ENCODE results near the gene GJA4. TPM values are rescaled to one million over a fixed set of nuclear protein-coding genes. Genes with fewer than 3 reads are reported as not detected.

GJA4 gene
- total and polyA plus RNA-seq, 2 of the 8 experiments (the other 6 are each of a cell fraction or from before 2014, with no cell fraction given) = 3.2 to 3.9 TPM

GRCh38 chr1:34746785-34747637 lies 45.8 kb upstream of the GJA4 start:
- H3K18ac ChIP-seq (ENCODE audit: extremely low read depth, low read length) = no peak overlapping the region
- H4K91ac ChIP-seq (replicated peaks; ENCODE audit: insufficient read length, low read length) = no peak overlapping the region
- no peaks in the 10 kb centered on the region for H3K9me3 ChIP-seq (ENCODE audit: insufficient read depth in 2 of 2, low read depth in 1 of 2, low read length in 1 of 2)
- no peaks in the 10 kb centered on the region for H3K79me2 ChIP-seq (ENCODE audit: control insufficient read depth in 1 of 2, insufficient read depth in 2 of 2, low read length in 2 of 2)
- no peak overlapping the region for H3K4me3 ChIP-seq (ENCODE audit: extremely low read depth in 1 of 4, insufficient read depth in 2 of 4, low read depth in 3 of 4, low read length in 4 of 4)
- no peak overlapping the region for H3K4ac ChIP-seq (replicated peaks; ENCODE audit: insufficient read length, low read depth, low read length)
- no peak overlapping the region for H3K23ac ChIP-seq (ENCODE audit: insufficient read length)
- no peak overlapping the region for H3K27ac ChIP-seq (ENCODE audit: low read depth, low read length)
- H3K27me3 ChIP-seq (replicated peaks in 1 of 4; ENCODE audit: control insufficient read depth in 3 of 4, extremely low read depth in 1 of 4, insufficient read depth in 3 of 4, low read length in 3 of 4) = peaks cover 0 to 5% (median 2%) of the 10 kb centered on the region in 4 experiments; a peak in 4 of 7 replicates
- FAIRE-seq (no peak), DNase-seq (ENCODE audit: low read depth in 1 of 2, low spot score in 2 of 2) (no peak)
- ChIA-PET POLR2A (ENCODE audit: partially characterized antibody) (interaction anchor here (0.6 kb wide), 1 partner anchor 269 kb away, joined by 4 read pairs; no protein-coding TSS in a partner anchor), CTCF (ENCODE audit: partially characterized antibody) (interaction anchor here (0.6 to 1.4 kb wide), 9 partner anchors 8 to 160 kb away, joined by 3 to 6 read pairs (median 4); partner anchors contain the start of genes GJB4 and GJB5)
- no peaks in the 10 kb centered on the region for H3K36me3 ChIP-seq (ENCODE audit: control insufficient read depth in 2 of 4, insufficient read depth in 4 of 4, low read length in 3 of 4)
- no peaks in the 10 kb centered on the region; the same call in 1 of the 2 replicates for H3K23me2 ChIP-seq (ENCODE audit: low read depth, low read length)
- H3K56ac ChIP-seq (replicated peaks; ENCODE audit: insufficient read length, low read depth, low read length) = no peak overlapping the region
- WGBS, 2 experiments (ENCODE audit: extremely low coverage in 1 of 2, insufficient coverage in 1 of 2, insufficient read length in 1 of 2, insufficient replicate concordance in 2 of 2, low coverage in 1 of 2, low lambda C conversion rate in 2 of 2, missing lambda C conversion rate in 1 of 2) = 86% methylated on average over 18 of the region's 18 CpGs; no CpG with 5 or more reads in 1 of the 2 experiments
- H4K5ac ChIP-seq (ENCODE audit: insufficient read length, low read depth, low read length) = no peak overlapping the region
- no peak overlapping the region for H2AK5ac ChIP-seq (ENCODE audit: low read depth, low read length)
- H2BK20ac ChIP-seq (ENCODE audit: low read length) = no peak overlapping the region
- no peak overlapping the region for H3K9ac ChIP-seq (replicated peaks in 1 of 4; ENCODE audit: extremely low read depth in 1 of 4, low read depth in 3 of 4, low read length in 3 of 4)
- no peak overlapping the region for H2AFZ ChIP-seq (ENCODE audit: low read length)
- no peaks in the 10 kb centered on the region for H4K20me1 ChIP-seq (replicated peaks in 1 of 2; ENCODE audit: control insufficient read depth in 1 of 2, insufficient read depth in 2 of 2, low read length in 2 of 2)
- no peak overlapping the region for H4K8ac ChIP-seq (ENCODE audit: extremely low read depth, insufficient read depth, low read length)
- 0 out of 2 replicates have a peak overlapping the region, but pooled peaks have one; percentile 23 for H2BK12ac ChIP-seq (ENCODE audit: low read depth, low read length)
- H3K4me1 ChIP-seq (replicated peaks in 1 of 4; ENCODE audit: control insufficient read depth in 3 of 4, insufficient read depth in 4 of 4, low read length in 3 of 4) = peaks cover 0 to 6% (median 0%) of the 10 kb centered on the region in 4 experiments; a peak in 5 of 7 replicates
- no peak overlapping the region for H3K4me2 ChIP-seq (ENCODE audit: insufficient read depth in 1 of 2, low read depth in 2 of 2, low read length in 2 of 2)
- H2BK5ac ChIP-seq (ENCODE audit: low read depth, low read length) = no peak overlapping the region
- H2BK15ac ChIP-seq (ENCODE audit: low read length) = no peak overlapping the region
- no peak overlapping the region for H2BK120ac ChIP-seq (replicated peaks; ENCODE audit: low read depth, low read length)
- H3K14ac ChIP-seq (ENCODE audit: insufficient read length) = no peak overlapping the region
- no peaks in the 10 kb centered on the region for H3K79me1 ChIP-seq (ENCODE audit: low read depth, low read length)
- TF ChIP-seq USF2 (IDR thresholded peaks at IDR 0.05; ENCODE audit: low read length) (no peak), CBX5 (IDR thresholded peaks at IDR 0.05; ENCODE audit: low read depth, low read length) (no peak), MAX (IDR thresholded peaks at IDR 0.05) (no peak), RXRA (IDR thresholded peaks at IDR 0.05; ENCODE audit: insufficient read depth, low read depth, low read length) (no peak), PHF8 (conservative IDR thresholded peaks at IDR 0.05; ENCODE audit: low read depth, low read length) (no peak), SIRT6 (IDR thresholded peaks at IDR 0.05; ENCODE audit: low read length) (no peak), JUN (IDR thresholded peaks at IDR 0.05; ENCODE audit: low read depth, low read length) (no peak)
